HG02852 (cell line): ENCODE data around the gene ADAMTS18.

Experiments
- ATAC-seq: cut with Tn5 transposase; IDR thresholded peaks from one replicate; pipeline ENCODE4 v1.9.1; 2021; ENCODE audit warnings: mild to moderate bottlenecking, moderate library complexity; ENCODE audit not compliant: unreplicated experiment

ADAMTS18 gene

DNA sequence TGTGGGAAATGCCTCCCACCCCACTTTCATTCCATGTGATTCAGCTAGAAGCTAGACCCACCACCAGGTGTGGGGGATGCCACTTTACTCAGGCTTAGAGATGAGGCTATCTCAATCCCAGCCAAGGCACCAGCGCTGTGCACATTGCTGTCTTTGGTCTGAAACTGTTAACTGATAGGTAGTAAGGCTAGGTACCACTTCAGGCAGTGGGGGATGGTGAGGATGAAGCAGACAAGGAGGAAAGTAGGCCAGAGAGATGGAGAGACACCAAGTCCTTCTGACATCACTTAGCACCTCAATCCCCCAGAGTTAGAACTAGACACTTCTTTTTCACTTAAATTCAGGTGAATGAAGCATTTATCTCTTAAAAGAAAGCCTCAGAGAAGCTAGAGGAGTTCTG lies 35.8 kb downstream of the ADAMTS18 start:
- no peak for ATAC-seq

DNA sequence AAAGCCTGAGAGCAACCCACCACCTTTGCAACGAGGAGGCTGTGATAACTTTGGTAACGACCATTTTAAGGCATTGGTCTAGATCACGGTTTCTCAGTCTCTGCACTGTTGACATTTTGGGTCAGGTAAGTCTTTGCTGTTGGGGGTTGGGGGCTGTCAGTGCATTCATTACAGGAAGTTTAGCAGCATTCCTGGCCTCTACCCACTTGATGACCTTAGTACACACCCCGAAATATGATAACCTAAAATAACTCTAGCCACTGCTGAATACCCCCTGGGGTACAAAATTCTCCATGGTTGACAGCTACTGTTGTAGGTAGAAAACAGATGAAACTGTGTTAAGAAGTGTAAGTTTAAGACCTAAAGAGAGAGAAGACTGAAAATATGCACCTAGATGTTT lies 36.3 kb downstream of the ADAMTS18 start:
- no peak for ATAC-seq

DNA sequence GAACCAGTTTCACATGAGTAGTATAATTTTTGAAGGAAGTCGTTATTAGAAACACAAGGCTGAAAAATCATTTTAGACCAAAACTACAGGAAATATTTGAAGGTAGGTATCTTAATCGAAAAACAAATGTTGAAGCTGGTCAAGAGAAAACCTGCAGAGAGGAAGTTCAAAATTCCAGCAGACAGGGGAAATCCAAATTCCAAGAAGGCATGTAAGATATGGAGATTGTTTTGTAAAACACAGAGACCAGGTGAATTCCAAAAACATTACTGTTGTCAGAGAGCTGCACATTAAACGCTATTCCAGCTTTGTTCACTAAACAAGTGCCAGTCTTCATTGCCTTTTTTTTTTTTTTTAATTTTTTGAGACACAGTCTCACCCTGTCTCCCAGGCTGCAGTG lies 38.4 kb downstream of the ADAMTS18 start:
- no peak for ATAC-seq

DNA sequence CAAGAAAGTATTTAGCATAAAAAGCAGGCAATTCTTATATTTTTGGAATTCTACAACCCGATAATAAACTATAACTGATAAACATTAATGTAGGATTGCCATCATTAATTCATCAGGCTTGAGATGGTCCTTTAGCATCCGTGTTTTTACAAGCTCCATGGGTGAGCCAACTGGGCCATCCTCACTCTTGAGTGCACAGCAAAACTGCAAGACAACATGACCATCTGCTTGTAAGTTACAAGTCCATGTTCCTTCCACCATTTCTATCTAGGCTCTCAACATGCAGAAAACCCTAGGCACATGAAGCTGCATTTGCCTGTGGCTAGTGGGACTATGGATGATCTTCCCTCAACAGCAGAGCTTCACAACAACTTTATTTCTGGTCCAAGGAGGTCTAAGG lies 40.1 kb downstream of the ADAMTS18 start:
- no peak for ATAC-seq

DNA sequence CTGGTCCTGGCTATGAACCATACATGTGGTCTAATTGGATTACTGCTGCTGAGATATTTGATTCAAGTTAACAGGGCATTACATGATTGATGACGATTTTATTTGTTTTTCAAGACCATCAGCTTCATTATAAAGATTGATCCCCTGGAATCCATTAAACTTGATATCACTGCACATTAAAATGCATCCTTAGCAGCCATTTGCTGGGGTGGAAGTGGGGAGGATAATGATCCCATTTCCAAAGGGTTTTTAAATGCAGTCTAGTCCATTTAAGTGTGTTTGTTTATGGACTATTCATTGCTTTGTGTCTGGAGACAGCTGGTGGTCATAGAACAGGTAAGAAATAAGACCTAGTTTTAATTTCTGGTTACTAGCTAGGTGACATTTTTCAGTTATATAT lies 40.9 kb downstream of the ADAMTS18 start:
- no peak for ATAC-seq

DNA sequence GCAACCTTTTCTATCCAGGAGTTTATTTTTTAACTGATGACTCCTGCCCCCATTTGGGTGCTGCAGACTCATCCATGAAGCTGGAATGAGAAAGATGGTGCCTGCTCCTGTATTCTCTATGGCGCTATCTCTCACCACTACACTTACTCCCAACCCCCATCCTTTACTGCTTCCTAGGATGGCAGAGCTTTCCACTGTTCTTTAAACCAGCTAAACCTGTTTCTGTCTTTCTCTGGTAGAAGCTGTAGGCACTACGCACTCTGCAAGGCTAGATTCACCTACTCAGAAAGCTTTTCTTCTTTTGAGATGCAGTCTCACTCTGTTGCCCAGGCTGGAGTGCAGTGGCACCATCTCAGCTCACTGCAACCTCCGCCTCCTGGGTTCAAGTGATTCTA lies 47.0 kb downstream of the ADAMTS18 start:
- no peak for ATAC-seq

DNA sequence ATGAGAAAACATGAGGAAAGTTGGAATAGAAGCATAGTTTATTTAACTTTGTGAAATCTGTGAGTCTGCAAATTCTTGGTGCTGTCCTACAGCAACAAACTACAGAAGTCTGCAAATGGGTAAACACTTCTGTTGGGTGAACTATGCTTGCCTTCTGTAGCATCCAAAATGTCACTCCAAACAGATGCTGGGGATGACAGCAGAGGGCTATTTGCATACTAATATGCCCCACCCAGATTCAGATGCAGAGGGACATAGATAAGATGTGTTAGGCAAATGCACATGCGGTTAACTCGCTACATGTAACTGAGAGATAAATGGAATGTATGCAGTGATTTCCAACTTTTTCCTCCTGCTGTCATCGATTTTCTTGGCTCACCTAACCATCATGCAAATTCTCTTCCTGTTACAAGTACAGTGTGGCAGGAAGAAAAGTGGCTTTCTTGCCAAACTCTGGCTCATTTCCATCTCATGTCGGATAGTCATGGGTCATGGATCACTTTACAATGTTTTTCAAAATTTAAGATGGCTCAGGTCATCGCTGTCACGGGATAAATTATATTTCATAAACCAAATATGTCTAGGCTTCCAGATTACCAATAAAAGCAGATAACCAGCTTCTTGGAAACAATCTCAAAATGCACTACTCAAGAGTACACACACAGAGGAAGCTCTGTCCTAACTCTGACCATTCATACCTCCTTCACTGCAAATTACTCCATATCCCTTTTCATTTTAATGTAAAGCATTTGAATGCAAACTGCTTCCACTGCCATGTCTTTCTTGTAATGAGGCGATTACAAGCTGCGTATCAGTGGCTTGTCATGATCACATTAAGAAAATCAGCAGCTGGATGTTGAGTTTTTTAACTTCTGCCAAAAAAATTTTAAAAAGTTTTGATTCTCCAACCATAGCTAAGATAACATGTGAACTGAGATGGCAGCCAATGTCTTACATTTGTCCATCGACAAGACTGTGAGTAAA lies 47.7 kb downstream of the ADAMTS18 start:
- ATAC-seq: no peak

DNA sequence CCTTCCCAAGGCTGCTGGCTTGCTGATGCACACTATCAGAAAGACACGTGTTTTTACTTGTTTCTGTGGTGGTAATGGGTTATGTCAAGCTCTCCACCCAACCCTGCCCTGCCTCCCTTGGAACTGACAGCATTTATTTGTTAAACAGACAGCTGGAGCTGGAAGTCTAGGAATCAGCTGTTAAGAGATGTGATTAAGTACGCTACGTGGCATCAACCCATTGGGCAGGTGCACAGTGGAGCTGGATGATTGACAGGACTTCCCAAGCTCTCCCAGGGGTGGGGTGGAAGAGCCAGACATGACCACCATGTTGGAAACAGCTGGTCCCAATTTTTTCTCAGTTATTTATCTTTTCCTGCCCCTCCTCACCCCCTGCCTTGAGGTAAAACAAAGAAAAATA lies 49.4 kb downstream of the ADAMTS18 start:
- no peak for ATAC-seq

DNA sequence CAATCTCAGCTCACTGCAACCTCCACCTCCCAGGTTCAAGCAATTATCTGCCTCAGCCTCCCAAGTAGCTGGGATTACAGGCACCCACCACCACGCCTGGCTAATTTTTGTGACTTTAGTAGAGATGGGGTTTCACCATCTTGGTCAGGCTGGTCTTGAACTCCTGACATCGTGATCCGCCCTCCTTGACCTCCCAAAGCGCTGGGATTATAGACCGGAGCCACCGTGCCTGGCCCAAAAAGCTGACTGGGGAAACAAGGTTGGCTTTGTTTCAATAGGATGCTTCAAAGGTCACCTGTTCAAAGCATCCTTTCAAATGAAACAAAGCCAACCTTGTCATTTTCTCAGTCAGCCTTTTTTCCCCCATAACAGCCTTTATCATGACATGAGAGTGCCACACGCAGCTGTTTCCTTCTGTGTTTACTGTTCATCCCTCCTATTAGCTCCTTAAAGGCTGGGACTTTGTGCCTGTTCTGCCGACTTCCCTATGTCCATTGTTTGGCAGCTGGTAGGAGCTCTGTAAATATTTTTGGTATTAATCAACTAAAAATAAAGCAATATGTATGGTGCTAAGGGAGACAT lies 51.1 kb downstream of the ADAMTS18 start:
- ATAC-seq: no peak

DNA sequence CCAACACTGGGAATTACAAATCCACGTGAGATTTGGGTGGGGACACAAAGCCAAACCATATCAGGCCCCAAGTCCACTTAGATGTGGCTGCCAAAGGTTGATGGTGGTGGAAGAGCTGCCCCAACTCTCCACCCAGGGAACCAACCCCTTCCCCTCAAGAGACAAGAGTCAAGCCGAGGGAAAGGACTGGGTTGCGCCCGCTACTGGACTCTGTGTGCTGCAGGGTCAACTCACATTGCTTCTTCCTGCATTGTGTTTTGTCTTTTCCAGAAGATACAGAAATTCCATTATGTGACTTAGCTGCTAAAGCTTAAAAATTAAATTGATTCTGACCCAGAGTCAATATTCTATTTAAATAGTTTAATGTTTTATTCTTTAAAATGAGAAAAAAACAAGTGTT lies 58.5 kb downstream of the ADAMTS18 start:
- ATAC-seq: no peak

DNA sequence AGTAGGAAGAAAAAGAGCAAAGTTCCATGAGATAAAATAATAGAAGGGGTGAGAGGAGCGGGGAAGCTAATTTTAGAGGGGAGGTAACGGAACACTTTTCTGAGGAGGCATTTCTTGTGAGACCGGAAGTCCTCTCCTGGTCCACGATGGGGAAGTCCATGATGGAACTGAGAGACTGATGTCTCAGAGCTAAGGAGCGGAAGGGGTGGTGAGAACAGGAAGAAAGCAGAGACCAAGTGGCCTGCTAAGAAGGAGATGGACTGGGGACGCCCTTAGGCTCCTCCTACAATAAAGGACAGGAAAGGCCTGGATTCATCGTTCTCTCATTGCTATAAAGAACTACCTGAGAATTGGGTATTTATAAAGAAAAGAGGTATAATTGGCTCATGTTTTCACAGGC lies 59.4 kb downstream of the ADAMTS18 start:
- no peak for ATAC-seq

DNA sequence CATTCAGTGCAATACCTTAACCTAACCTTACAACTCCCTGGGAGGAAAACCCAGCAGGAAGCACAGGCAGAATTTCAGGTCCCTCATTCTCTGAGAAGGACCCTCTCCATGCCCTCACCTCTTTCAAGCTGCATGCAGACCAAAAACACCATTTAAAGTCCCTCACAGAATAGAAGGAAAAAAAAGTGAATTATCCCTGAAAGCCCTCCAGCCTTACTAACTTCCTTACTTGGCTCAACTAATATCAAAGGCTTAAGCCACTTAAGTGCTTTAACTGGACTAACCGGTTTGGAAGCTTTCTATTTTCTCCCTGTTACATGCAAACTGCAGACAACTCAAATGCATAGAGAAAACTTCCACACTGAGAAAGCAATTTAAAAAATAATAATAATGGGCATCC lies 60.5 kb downstream of the ADAMTS18 start:
- no peak for ATAC-seq

DNA sequence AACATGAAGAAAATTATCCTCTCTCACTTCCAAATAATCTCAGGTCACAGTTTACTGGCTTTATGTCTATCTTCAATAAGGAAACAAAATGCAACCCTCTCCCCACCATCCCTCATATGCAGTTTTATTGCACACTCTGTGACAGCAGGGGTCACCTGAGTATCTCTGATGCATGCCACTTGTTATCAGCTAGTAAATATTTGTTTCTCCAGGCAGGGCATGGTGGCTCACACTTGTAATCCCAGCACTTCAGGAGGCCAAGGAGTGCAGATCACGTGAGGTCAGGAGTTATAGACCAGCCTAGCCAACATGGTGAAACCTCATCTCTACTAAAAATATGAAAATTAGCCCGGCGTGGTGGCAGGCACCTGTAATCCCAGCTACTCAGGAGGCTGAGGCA lies 61.1 kb downstream of the ADAMTS18 start:
- ATAC-seq: no peak

DNA sequence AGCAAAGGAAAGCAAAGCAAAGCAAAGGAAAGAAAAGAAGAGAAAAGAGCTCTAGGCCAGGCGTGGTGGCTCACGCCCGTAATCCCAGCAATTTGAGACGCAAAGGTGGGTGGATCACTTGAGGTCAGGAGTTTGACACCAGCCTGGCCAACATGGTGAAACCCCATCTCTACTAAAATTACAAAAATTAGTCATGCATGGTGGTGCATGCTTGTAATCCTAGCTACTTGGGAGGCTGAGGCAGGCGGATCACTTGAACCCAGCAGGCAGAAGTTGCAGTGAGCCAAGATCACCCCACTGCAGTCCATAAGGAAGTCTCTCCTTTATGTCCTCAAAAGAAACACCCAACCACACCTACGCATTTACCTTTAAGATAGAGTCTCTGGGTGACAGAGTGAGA lies 70.1 kb downstream of the ADAMTS18 start:
- no peak for ATAC-seq

DNA sequence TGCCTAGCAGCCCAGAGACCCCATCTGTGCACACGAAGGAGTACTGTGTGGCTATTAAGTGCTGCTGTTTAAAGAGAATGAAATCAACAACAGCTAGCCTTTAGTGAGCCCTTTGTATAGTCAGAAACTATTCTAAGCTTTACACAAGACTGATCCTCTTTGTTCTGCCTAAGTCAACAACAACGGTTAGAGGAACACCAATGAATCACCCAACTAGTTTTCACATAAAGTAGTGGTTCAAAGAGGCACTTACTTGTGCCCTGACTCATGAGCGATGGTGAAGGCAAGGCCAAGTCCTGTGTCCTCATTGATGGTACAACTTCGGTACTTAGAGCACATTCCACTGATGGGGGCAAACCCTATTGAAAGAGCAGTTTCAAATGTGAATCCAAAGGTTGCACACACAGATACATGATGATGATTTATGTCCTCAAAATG lies 75.8 kb downstream of the ADAMTS18 start:
- ATAC-seq: no peak

DNA sequence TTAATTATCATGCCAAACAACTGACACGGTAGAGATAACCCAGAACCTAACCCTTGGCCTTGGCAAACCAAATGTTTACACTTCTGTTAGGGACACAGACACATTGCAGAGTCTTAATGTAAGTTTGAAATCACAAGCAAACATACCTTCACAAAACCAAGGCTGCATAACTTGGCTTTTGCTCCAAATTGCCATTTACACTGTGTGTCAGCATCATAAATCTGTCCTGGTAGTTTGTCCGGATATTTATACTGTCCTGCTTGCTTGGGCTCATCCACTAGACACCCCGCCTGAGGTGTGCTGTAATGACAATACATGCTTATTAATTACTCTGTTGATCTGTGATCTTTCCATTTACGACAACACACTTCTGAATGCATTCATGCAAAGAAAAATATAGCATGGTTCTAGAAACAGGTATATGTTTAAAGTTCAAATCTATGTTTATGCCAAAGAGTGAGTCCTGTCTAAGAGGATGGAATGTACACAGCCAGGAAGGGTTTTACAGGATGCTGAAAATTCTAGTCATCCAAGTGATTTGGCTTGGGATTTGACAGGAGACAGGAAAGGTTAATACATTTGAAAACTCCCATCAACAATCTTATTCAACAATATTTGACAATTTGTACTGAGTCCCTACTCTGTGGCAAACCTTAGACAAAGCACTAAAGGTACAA lies 81.1 kb downstream of the ADAMTS18 start:
- ATAC-seq: no peak

DNA sequence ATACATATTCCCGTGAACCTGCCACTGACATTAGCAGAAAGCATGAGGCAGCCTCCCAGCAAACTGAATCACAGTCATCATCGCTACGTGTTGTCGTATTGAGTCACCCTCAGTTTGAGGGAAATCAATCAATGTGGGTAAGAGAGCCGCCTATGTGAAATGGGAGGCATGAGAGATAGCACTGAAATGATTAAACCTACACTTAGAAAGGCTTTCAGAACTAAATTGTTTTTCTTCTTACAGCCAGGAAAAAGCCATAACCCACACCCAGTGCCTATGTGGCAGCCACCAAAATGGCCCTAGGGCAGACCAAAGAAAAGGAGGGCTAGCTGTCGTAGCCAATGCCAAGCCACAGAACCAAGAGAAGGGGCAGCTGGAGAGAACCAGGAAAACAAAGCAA lies 90.5 kb downstream of the ADAMTS18 start:
- no peak for ATAC-seq

DNA sequence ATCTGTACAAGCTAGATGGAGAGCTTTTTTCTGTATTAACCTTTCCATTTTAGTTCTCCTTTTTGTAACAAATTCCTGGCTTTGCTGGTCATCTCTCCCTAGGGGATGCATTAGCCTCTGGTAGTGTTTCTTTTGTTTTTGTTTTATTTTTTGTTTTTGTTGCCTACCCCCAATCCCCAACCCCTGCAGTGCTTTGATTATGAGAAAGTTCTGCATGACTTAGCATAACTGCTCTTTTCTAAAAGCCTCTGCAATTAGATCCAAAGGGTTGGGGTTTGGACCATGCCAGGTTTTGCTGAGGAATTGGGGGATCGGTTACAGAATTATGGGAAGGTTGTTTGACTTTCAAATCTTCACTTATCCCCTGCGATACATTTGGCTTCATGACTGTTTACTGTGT lies 98.2 kb downstream of the ADAMTS18 start:
- ATAC-seq: no peak

DNA sequence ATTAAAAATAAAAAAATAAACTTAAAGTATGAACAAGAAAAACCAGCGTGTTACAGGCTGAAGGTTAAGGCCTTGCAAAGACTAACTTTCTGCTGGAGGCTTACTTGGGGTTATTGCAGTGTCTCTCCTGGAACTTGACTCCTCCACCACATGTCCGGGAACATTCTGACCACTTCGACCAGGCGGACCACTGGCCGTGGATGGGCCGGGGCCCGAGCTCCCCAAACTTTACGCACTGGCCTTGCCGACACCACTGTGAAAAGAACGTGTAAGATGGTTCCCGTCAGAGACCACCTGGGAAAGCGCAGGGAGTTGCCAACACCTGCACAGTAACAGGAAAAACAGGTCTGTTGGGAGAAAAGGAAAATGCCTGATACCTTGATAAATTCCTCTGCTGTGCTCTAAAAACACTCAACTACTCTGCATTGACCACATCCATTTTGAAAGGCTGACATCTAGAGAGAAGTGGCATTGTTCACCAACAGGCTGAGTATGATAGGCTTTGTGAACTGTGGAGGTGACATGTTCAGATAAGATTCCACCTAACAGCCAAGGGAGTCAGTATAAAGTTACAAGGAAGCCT lies 99.1 kb downstream of the ADAMTS18 start:
- no peak for ATAC-seq

DNA sequence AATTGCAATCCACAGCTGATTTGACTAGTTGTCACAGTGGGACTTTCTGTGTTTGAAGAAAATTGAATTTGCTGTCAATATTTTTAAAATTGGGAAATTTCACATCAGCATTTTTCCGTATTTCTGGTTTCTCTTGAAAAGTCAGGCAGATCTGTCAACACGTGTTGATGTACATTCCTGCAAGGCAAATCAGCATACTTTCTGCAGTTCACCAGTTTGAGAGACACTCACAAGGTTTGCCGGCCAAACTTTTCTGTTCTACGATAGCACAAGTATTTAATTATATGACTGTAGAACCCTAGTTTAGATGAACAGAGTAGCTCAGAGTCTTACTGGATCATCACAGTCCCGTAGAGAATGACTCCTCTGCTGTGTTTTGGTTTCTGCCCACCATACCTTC lies 102.0 kb downstream of the ADAMTS18 start:
- ATAC-seq: no peak

DNA sequence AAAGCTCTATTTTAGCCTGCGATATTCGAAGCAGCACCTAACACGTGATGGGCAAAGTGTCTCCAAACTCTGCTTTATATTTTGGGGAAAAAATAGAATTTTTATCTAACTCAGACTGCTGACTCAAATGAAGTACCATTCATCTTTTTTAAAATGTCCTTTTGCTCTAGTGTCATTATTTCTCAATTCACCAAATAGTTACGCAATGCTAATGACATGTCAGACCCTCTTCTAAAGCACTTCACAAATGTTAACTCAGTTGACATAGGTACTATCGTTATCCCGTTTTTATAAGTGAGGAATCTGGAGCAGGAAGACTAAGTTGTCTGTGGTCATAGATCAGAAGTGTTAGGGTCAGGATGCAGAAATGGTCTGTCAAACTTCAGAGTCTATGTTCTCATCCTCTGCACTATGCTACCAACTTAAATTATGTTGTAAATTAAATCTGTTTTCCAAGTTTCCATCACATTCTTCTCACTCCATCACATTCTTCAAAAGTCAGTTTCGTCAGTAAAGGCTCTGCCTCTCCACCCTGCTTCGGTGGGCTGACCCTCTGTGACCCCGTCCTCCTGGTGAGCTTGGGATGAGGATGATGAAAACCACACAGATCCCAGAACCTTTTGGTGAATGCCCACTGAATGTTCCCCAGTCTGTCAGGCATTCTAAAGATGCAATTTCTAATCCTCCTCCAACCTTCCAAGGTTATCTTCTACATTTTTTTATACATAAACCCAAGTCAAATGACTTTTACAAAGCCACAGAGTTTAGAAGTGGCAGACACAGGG lies 102.8 kb downstream of the ADAMTS18 start:
- ATAC-seq: no peak
